HG03439 (cell line): Measurements from ENCODE around the gene GSTA3.
"Not testable (repeated sequence)": the region's sequence is repeated elsewhere in the genome, so short reads cannot be mapped to it uniquely, and the experiment has no call there.

ENCODE experiments used
- ATAC-seq: cut with Tn5 transposase; IDR thresholded peaks from one replicate; pipeline ENCODE4 v1.9.1; 2021; ENCODE audit warnings: mild to moderate bottlenecking, moderate library complexity; ENCODE audit not compliant: unreplicated experiment

Gene GSTA3

DNA sequence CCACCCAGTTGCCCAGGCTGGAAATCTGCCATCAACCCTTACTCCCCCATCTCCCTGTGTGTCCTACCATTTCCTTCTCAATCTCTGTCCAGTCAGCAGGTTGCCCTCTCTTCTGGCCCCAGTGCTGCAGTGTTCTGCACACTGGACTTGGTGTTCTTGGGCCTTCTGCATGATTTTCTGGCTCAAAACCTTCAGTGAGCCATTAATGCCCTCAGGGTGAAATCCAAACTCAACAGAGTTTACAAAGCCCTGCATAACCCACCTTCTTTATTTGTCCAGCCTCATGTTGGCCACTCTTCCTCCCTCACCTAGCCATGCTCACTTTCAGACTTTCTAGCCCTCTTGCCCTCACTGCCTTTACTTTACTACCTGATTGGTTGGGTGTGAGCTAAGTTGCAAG is 5.0 kb upstream of the GSTA3 start:
- no peak for ATAC-seq

DNA sequence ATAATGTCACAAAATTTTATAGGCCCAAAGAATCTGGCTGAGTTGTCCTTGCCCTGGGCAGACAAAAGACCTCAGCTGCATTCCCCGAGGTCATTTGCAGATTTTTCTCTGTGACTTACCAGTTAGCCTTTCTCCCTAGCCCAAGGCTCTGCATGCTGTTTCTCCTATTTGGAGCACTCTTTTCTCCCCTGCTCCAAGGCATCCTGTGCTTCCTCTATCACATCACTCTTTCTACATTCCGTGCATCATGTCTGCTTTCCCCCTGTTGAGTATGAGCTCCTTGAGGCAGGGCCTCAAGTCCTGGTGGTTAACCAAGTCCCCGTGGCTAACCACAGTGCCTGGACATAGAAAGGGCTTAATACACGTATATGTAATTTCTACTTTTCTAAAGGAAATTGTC is 593 bp upstream of the GSTA3 start:
- no peak for ATAC-seq

DNA sequence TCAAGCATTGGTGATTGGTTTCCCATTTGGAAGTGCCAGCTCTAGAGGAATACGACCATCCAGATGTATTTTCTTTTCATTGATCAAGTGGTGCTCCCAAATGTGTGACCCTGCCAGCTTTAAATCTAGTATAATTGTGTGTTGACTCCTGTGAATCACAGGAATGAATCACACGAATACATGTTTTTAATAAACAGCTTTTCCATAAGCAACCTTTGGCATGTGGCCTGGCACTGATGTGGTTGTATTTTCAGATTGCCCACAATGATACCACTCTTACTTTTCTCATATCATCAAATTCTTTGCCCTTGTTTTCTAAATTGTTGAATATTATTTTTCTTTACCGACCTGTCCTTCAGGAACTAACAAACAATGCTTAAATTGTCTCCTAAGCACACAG is 367 bp downstream of the GSTA3 start:
- ATAC-seq = no peak

DNA sequence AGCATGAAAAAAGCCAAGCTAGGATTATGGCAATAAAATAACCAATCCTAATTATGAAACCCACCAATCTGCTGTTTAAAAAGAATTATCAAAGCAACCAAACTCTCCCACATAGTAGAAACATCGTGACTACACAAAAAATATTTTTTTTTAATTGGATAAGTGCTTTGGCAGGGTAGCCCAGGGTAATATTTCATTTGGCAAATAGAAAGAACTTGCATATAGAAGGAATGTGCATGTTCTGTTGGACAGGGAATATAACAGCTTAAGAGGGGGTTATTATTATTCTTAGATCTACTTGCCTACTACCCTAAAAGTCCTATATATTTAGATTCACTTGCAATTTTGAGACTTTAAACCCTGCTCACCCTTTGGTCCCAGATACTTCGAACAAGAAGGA is 972 bp downstream of the GSTA3 start:
- ATAC-seq = no peak

DNA sequence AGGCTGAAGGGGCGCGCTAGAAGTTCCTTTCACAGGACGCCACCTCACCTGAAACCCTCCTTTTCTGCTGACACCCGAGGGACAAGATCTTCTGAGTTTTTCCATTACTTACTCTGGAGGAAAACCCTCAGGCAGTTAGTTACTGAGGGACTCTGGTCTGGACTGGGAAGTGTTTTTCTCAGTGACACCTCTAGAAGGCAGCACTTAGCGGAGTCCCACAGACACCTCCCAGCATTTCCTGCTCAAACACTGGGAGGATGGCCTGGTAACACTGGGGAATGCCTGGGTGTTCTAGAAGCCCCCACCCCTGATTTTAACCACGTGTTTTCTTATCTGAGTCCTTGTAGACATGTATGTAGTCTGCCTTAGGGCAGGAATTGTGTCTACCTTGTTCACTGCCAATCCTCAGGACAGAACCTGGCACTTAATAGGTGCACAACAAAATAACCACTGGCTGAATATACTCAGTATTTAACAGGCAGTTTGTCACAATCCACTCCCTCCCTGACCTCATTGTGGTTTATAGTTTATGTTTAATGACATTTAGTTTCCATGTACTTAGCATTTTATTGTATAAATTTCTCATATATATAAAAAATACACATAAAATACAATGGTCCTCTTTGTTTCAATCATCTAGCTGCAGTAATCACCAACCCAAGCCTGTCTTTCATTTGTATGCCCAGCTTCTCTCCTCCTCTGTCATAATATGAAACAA is 4.8 kb downstream of the GSTA3 start:
- no peak for ATAC-seq

DNA sequence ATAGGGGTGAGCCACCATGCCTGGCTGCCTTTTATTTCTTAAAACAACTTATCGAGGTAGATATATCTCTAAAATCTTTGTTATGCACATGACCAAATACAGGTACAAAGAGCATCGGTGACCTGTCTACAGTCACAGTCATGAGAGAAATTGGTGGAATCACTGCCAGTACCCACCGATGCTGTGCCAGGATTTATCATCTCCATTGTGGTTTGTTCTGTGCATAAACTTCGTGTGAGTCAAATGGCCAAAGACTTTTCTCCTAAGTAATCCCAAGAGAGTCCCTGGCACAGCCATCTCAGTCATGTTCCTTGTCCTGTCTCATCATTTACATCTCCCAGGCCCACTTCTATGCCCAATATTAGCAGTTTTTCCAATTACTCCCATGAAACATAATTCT is 9.0 kb downstream of the GSTA3 start:
- no peak for ATAC-seq

DNA sequence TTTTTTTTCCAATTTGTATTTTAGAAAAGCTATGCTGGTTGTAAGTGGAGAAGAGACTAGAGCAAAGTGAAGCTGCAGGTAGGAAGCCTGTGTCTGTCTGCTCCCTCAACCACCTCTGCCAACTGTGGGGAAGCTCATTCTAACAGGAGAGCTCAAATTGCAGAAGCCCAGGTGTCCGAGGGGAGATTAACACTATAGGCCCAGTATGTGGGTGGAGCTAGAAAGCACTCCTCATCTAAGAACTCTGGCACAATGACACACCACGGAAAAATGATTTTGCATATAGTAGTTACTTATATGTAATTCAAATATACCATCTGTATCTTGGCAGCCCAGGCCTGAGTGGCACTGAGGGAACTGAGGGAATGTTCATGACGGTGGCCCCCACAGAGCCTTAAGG is 13.7 kb downstream of the GSTA3 start:
- not testable (repeated sequence) for ATAC-seq

DNA sequence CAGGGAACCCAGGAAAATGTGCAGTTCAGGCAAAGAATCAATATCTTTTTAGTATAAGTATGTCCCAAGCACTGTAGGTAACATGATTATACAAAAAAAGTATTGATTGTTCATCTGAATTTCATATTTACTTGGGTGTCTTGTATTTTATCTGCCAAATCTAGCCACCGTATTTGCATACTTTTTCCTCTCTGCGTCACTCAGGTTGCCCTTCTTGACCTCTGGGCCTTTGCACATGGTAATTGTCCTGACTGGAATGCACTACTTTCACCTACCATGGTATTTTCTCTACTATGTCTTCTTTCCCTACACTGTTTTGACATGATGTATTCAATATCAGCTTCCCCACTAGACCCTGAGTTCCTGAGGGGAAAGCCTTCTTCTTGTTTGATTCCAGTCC is 15.2 kb downstream of the GSTA3 start:
- no peak for ATAC-seq

DNA sequence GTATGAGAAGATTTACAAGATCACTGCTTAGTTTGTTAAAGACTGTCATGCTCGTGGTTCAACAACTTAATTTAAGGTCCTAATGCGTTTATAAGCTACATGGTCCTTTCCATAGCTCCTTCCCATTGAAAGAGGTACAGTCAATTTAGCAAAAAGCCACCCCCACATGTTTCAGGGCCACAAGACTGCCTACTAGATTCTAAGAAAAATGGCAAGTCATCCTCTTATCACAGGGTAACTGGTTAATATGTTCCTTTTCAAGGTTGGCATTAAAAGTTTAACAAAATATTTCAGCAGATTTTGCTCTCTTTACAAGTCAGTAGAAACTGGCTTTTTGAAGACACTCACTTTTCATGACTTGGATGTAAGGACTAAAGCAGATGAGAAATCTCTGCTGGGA is 15.7 kb downstream of the GSTA3 start:
- no peak for ATAC-seq

DNA sequence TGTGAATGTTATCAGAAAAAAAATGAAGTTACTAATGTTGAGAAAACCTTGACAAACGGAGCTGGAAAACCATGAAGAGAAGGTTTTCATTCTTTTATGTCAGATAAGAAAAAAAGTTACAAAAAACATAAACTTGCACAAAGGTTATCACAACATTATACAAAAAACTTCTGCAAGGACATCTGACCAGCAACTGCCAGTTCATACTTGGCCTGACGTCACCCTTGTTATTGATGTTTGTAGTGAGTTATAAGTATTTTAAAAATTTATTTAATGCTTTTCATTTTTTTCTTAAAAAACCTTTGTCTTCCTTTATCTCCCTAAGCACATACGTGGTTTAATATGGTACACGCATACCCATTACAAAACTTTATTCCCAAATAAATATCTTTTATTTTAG is 16.3 kb downstream of the GSTA3 start:
- ATAC-seq = no peak

DNA sequence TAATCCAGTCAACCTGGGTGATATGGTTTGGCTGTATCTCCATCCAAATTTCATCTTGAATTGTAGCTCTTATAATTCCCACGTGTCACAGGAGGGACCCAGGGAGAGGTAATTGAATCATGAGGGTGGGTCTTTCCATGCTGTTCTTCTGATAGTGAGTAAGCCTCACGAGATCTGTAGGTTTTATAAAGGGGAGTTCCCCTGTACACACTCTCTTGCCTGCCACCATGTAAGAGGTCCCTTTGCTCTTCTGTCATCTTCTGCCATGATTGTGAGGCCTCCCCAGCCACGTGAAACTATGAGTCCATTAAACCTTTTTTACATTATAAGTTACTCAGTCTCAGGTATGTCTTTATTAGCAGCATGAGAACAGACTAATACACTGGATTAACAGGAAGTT is 19.5 kb downstream of the GSTA3 start:
- ATAC-seq = no peak

DNA sequence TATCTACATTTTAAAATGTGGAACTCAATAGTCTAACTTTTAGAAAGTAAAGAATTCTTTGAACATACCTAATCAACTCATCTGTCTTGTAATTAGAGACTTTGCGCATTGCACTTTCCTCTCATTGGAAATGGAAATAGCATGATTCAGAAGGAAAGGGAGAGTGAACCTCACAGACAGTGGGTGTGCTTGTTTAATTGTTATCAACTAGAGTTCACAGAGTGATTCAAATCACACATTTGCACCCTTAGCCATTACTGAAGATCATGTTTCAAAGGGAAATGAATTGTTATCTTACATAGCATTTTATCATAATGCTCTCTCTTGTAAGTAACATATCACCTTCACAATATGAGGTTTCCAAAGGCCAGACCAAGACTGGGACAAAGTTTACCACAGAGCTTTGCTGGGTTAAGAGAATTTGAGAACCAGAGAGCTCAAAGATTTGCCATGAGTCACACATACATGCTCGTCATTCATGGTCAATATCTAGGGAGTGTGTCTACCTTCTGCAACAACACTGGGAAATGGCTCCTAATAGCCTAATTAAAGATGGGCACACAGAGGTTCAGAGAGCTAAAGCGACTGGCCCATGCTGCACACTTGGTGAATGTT is 21.5 kb downstream of the GSTA3 start:
- ATAC-seq = no peak

DNA sequence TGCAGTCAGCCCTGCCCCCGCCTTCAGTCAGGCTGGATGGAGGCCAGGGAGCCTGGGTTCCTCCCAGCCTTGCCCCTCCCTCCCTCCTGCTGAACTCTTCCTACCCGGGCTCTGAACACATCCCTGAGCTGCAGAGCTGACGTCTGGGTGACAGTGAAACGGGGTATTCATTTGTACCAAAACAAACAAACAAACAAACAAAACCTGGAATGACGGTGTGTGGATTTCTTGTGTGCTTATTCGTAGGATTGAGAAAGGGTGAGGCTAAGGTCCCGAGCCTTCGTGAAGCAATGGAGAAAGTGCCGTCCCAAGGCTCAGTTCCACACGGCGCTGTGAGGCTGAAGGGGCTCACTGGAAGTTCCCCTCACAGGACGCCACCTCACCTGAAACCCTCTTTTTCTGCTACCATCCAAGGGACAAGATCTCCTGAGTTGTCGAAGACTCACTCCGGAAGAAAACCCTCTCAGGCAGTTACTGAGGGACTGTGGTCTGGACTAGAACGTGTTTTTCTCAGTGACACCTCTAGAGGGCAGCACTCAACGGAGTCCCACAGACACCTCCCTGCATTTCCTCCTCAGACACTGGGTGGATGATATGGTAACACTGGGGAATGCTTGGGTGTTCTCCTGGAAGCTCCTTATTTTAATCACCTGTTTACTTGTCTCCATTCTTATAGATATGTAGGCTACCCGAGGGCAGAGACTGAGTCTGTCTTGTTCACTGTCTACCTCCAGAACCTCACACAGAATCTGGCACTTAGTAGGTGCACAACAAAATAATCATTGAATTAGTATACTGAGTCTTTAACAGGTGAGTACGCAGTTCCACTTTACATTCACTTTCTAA is 27.3 kb downstream of the GSTA3 start:
- ATAC-seq = peak; percentile 99

DNA sequence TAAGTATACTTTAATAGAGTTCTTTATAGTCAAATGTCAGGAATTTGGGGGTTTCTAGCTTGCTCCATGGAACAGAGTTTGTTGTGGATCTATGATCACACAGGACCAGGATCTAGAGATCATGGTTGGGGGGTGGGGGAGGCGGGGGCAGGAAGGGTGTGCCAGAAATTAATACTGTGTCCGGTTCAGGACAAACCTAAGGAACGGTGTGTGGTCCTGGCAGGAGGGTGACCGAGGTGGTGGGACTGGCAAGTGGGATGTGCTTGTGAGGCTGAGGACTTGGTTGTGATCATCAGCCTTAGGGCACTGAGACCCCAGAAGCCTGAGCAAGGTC is 27.9 kb downstream of the GSTA3 start:
- ATAC-seq = no peak

DNA sequence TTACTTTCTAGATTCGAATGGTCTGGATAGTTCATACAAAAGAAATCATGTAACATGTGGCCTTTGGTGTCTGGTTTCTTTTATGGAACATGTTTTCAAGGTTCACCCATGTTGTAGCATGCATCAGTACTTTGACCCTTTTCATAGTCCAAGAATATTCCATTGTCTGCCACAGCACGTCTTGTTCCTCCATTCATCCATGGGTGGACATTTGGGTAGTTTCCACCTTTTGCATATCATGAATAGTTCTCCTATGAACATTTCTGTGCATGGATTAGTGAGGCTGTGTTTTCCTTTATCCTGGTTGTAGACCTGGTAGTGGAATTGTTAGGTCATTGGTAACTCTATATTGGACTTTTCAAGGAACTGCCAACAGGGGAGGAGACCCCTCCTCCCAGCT is 31.7 kb downstream of the GSTA3 start:
- no peak for ATAC-seq

DNA sequence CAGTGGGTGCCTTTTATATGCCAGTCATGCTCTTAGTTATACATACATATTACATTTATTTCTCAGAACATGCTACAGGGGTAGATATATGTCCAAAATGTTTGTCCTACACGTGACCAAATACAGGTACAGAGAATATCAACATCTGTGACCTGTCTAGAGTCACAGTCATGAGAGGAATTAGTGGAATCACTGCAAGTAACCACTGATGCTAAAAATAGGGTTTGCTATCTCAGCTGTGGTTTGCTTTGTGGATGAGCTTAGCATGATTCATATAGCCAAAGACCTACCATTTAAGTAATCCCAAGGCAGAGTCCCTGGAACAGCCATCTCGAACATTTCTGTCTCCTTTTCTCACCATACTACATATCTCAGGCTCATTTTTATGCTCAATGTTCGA is 32.3 kb downstream of the GSTA3 start:
- ATAC-seq = no peak

DNA sequence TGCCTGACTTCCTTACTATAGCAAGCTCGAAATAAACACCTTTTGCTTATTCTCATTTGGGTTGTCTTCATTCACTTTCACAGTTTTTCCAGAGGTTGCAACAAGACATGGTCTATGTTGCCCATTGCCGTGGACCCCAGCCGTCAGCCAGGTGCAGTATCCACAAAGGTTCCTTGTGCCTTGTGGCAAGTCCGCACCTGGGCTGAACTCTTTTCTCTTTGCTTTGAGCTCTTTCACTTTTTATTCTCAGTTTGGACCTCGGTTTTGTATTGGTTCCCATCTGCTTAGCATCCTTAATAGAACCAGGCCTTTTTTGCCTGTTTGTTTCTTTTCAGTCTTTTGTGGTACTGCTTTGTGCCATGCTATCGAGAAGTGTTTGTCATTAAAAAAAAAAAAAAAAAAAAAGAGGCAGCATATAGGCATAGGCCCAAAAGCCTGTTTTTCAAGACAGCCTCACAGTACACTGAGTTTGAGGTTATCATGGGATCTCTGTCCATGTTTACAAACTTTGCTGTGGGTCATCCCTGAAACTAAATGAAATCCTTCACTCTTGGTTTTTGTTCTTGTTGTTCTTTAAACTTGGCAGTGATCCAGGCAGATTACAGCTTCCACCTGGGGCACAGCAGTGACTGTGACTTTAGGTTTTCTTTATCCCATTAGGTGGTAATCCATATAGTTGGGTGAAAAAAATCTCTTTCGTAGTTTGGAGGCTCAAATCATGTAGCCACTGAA is 33.3 kb downstream of the GSTA3 start:
- no peak for ATAC-seq

DNA sequence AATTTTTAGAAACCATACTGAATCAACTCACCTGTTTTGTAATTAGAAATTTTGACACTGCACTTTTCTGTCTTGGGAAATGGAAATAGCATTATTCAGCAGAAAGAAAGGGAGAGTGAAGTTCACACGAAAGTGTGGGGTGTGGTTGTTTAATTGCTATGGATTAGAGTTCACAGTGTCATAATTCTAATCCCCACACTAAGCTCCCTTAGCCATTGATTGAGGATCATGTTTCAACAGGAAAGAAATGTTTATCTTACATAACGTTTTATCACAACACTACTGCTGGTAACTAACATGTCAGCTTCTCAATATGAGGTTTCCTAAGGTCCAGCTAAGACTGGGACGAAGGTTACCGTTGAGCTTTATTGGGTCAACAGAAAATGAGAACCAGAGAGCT is 37.5 kb downstream of the GSTA3 start:
- ATAC-seq = no peak

DNA sequence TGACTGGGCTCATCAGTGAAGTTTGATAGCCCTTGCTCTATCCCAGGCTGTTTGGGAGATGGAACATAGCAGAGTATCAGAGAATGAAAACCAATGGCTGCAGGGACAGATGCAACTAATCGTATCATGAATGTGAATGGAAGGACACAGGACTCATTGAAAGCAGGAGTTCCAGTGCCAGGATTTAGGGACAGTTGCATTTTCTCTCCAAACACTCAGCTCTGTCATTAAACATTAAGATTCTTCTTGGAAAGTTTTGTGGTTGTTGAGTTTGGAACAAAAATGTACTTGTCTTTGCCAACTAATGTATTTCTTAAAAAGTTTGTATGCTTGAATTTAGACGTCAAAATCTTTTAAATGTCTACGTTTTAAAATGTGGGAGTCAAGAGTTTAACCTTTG is 37.9 kb downstream of the GSTA3 start:
- ATAC-seq = no peak

DNA sequence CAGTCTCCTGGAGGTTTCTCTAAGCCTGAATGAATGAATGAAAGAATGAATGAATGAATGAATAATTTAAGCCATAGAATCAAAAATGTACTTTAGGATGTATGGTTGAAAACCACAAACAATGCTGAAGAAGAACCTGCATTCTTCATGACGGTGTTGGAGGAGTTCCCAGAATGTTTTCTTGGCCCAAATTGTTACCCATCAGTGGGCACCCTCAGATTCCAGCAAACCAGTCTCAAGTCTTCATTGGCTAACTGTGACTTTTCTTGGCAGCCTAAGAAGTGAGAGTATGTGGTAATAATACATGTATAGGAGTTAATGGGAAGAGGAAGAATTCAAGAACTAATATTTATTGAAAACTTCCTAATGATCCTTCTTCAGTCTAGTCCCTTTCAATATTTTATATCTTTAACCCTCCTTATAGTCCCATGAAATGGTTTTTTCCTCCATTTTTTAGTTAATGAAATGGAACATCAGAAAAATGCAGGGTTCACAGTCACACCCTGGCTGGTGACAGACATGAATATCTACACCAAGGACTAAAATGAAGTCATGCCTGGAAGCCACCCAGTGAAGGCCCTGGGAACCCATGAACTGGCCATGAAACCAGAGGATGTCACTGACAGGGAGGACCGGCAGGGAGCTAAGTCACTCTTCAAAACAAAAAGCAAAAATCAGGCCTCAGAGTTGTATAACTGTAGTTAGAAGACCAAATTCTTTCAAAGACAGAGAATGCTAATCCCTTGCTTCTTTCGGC is 39.0 kb downstream of the GSTA3 start:
- not testable (repeated sequence) for ATAC-seq

DNA sequence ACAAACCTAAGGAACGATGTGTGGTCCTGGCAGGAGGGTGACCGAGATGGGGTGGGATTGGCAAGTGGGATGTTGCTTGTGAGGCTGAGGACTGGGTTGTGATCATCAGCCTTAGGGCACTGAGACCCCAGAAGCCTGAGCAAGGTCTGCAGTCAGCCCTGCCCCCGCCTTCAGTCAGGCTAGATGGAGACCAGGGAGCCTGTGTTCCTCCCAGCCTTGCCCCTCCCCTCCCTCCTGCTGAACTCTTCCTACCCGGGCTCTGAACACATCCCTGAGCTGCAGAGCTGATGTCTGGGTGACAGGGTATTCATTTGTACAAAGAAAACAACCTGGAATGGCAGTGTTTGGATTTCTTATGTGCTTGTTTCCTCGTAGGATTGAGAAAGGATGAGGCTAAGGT is 40.6 kb downstream of the GSTA3 start:
- not testable (repeated sequence) for ATAC-seq
